Upper lobe of left lung (tissue), 4 donors: ENCODE results near the gene MORF4L1.

ENCODE experiments used
- EP300 ChIP-seq, 4 donors: sonication (generic); formaldehyde crosslinking; IDR thresholded peaks; one replicate each; pipeline ENCODE4 v1.5.1; 2017; ENCODE audit warnings: antibody characterized with exemption in 4 of 4, control low read depth in 2 of 4
- POLR2A ChIP-seq, 4 donors: fragments of 450-650 bp; IDR thresholded peaks; one replicate each; pipeline ENCODE4 v1.5.1; 2016 to 2017; ENCODE audit warnings: antibody characterized with exemption in 4 of 4, mild to moderate bottlenecking in 2 of 4
- TF ChIP-seq, protein P1 (sequence below), 6 experiments: fragments of 450-650 bp in 4 of 6; fragments of 200-600 bp in 2 of 6; sonication (generic) in 2 of 6; IDR thresholded peaks; one replicate each; pipeline ENCODE4 v1.5.1; 2016 to 2019; ENCODE audit warnings: antibody characterized with exemption in 6 of 6

DNA sequence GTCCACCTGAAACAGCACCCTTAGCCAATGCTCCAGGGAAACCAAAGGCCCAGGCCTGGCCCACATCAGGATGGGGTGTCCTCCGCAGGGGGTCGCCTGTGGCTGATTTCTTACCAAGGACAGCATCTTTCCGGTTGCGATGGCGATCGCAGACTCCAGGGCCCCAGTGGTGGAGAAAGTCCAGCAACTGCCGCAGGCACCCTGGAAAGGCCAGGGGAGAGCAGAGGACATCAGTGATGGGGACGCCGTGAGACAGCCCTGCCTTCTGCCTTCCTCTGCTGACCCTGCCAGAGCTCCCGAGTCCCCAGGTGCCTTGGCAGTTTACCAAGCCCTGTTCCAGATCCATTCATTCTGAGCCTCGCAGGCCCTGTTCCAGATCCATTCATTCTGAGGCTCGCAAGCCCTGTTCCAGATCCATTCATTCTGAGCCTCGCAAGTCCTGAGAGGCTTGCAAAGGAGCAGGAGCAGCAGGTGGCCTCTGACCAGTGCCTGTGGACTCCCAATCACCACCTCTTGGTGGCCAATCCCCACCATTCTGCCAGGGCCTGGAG is 59.6 kb downstream of the MORF4L1 start:
- TF ChIP-seq, protein P1, sequence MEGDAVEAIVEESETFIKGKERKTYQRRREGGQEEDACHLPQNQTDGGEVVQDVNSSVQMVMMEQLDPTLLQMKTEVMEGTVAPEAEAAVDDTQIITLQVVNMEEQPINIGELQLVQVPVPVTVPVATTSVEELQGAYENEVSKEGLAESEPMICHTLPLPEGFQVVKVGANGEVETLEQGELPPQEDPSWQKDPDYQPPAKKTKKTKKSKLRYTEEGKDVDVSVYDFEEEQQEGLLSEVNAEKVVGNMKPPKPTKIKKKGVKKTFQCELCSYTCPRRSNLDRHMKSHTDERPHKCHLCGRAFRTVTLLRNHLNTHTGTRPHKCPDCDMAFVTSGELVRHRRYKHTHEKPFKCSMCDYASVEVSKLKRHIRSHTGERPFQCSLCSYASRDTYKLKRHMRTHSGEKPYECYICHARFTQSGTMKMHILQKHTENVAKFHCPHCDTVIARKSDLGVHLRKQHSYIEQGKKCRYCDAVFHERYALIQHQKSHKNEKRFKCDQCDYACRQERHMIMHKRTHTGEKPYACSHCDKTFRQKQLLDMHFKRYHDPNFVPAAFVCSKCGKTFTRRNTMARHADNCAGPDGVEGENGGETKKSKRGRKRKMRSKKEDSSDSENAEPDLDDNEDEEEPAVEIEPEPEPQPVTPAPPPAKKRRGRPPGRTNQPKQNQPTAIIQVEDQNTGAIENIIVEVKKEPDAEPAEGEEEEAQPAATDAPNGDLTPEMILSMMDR (IDR thresholded peaks at IDR 0.05) = no peak
- TF ChIP-seq EP300 (IDR thresholded peaks at IDR 0.05) = no peak
- no peak for TF ChIP-seq POLR2A (IDR thresholded peaks at IDR 0.05)
